ENCODE measurements around the gene TNFSF11. TPM values are rescaled to one million over a fixed set of nuclear protein-coding genes. Genes with fewer than 3 reads are reported as not detected.

Gene TNFSF11
- total and polyA plus RNA-seq, 9 donors: 0.04 to 0.22 TPM; not detected in 7

GRCh38 chr13:42607546-42607945 lies 33.6 kb downstream of the TNFSF11 start:
- no peaks in the 10 kb centered on the region for H3K9me3 ChIP-seq (replicated peaks; ENCODE audit: control insufficient read depth, low read depth, low read length)
- no CpG with 5 or more reads among the region's 2 CpGs for WGBS (ENCODE audit: insufficient coverage)
- no peaks in the 10 kb centered on the region for H3K36me3 ChIP-seq (ENCODE audit: control insufficient read depth, insufficient read depth, low read length)
- H3K27ac ChIP-seq (ENCODE audit: low read length): no peak overlapping the region
- H3K27me3 ChIP-seq (ENCODE audit: control insufficient read depth, insufficient read depth, low read length): no peaks in the 10 kb centered on the region
- H3K4me3 ChIP-seq (ENCODE audit: low read length): no peak overlapping the region
- H3K4me1 ChIP-seq (ENCODE audit: control insufficient read depth, insufficient read depth, low read length): no peaks in the 10 kb centered on the region
- no peak for DNase-seq

GRCh38 chr13:42610649-42611048 lies 36.7 kb downstream of the TNFSF11 start:
- WGBS (ENCODE audit: insufficient coverage): 100% methylated on average over 1 of the region's 2 CpGs
- no peak for DNase-seq

GRCh38 chr13:42611086-42611779 lies 37.3 kb downstream of the TNFSF11 start:
- Histone ChIP-seq H3K27ac (ENCODE audit: low read length) (no peak overlapping the region), H3K27me3 (ENCODE audit: control insufficient read depth, insufficient read depth, low read length) (no peaks in the 10 kb centered on the region), H3K4me3 (ENCODE audit: low read length) (no peak overlapping the region), H3K4me1 (ENCODE audit: control insufficient read depth, insufficient read depth, low read length) (no peaks in the 10 kb centered on the region), H3K36me3 (ENCODE audit: control insufficient read depth, insufficient read depth, low read length) (no peaks in the 10 kb centered on the region), H3K9me3 (replicated peaks; ENCODE audit: control insufficient read depth, low read depth, low read length) (no peaks in the 10 kb centered on the region)
- WGBS (ENCODE audit: insufficient coverage): no CpG with 5 or more reads among the region's 2 CpGs
- no peak for DNase-seq

More at GRCh38 chr13:42610649-42611048, 36.7 kb downstream of the TNFSF11 start:
- Histone ChIP-seq H3K36me3 (ENCODE audit: control insufficient read depth, insufficient read depth, low read length) (no peaks in the 10 kb centered on the region), H3K4me3 (ENCODE audit: low read length) (no peak overlapping the region), H3K27ac (ENCODE audit: low read length) (no peak overlapping the region), H3K27me3 (ENCODE audit: control insufficient read depth, insufficient read depth, low read length) (no peaks in the 10 kb centered on the region), H3K9me3 (replicated peaks; ENCODE audit: control insufficient read depth, low read depth, low read length) (no peaks in the 10 kb centered on the region), H3K4me1 (ENCODE audit: control insufficient read depth, insufficient read depth, low read length) (no peaks in the 10 kb centered on the region)

DNA sequence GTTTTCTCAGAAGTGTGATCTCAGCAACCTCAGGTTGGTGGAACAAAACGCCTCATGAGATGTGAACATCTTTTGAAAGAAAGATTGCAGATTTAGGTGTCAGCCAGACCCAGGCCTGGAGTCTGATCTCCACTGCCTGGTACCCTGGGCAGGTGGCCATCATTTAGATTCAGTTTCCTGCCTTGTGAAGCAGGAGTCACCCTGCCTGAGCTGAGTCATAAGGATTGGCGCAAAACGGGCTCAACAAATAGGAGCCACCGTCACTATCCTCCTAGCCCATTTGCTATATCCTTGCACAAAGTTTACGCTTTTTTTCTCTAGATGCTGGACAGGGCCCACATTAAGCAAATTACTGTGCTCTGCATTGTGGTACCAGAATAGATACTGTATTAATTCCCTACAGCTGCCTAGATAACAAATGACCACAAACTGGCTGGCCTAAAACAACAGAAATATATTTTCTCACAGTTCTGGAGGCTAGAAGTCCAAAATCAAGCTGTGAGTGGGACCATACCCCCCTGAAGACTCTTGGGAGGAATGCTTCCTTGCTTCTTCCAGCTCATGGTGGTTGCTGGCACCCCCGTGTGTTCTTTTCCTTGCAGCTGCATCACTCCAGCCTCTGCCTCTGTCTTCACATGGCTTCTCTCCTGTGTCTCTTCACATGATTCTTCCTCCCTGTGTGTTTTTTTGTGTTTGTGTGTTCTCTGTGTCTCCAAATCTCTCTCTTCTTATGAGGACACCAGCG lies 38.2 kb downstream of the TNFSF11 start:
- Histone ChIP-seq H3K4me1 (ENCODE audit: control insufficient read depth, insufficient read depth, low read length) (no peaks in the 10 kb centered on the region), H3K4me3 (ENCODE audit: low read length) (no peak overlapping the region), H3K27ac (ENCODE audit: low read length) (no peak overlapping the region), H3K9me3 (replicated peaks; ENCODE audit: control insufficient read depth, low read depth, low read length) (no peaks in the 10 kb centered on the region), H3K36me3 (ENCODE audit: control insufficient read depth, insufficient read depth, low read length) (no peaks in the 10 kb centered on the region), H3K27me3 (ENCODE audit: control insufficient read depth, insufficient read depth, low read length) (no peaks in the 10 kb centered on the region)
- DNase-seq: no peak
- 84% methylated on average over 3 of the region's 7 CpGs for WGBS (ENCODE audit: insufficient coverage)

DNA sequence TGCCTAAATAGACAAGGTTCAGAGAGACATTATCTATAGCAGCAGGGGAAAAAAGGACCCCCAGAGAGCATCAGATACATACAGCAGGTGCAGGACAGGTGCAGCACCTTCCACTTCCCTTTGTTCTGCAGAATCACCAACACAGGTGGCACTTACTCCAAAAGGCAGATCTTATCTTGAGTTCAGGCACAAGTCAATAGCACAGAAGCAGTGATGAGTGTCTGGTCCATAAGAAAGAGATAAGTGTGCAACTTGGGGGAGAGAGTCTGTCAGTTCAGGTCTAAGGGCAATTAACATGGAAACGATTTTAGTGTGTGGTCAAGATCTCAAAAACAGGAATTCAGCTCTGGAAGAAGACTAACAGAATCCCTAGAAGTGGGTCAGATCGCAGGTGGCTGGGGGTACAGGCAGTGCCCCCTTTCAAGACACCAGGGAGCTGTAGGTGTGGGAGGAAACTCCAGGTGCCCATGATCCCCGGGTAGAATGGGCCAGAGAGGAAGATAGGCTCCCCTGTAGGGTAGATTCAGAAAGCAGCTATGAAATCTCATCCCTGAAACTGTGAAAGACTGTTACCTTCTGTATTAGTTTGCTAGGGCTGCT lies 40.6 kb downstream of the TNFSF11 start:
- peaks cover 2% of the 10 kb centered on the region for H3K4me1 ChIP-seq (ENCODE audit: control insufficient read depth, insufficient read depth, low read length)
- WGBS (ENCODE audit: insufficient coverage): 78% methylated on average over 2 of the region's 3 CpGs
- no peak for DNase-seq

DNA sequence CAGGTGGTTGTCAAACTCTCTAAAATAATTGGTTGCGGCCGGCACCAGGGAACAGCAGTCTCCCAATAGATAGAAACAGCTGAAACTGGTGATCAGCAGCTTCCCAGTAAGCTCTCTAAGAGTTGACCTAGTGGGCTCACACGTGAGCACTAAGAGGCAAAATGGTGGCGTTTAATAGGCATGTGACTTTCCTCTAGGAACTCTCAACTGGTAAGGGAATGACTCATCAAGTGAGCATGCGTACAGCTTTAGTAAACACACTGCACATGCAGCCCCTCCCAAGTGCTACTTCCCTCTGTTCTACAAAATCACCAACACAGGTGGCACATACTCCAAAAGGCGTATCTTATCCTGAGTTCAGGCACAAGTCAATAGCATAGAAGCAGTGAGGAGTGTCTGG lies 41.7 kb downstream of the TNFSF11 start:
- Histone ChIP-seq H3K36me3 (ENCODE audit: control insufficient read depth, insufficient read depth, low read length) (no peaks in the 10 kb centered on the region), H3K4me3 (ENCODE audit: low read length) (no peak overlapping the region), H3K9me3 (replicated peaks; ENCODE audit: control insufficient read depth, low read depth, low read length) (no peaks in the 10 kb centered on the region), H3K4me1 (ENCODE audit: control insufficient read depth, insufficient read depth, low read length) (peaks cover 2% of the 10 kb centered on the region), H3K27me3 (ENCODE audit: control insufficient read depth, insufficient read depth, low read length) (no peaks in the 10 kb centered on the region), H3K27ac (ENCODE audit: low read length) (no peak overlapping the region)
- 91% methylated on average over 5 of the region's 6 CpGs for WGBS (ENCODE audit: insufficient coverage)
- no peak for DNase-seq

More for the DNA sequence above, 40.6 kb downstream of the TNFSF11 start:
- no peaks in the 10 kb centered on the region for H3K27me3 ChIP-seq (ENCODE audit: control insufficient read depth, insufficient read depth, low read length)
- no peaks in the 10 kb centered on the region for H3K9me3 ChIP-seq (replicated peaks; ENCODE audit: control insufficient read depth, low read depth, low read length)
- H3K36me3 ChIP-seq (ENCODE audit: control insufficient read depth, insufficient read depth, low read length): no peaks in the 10 kb centered on the region
- H3K4me3 ChIP-seq (ENCODE audit: low read length): no peak overlapping the region
- H3K27ac ChIP-seq (ENCODE audit: low read length): no peak overlapping the region

DNA sequence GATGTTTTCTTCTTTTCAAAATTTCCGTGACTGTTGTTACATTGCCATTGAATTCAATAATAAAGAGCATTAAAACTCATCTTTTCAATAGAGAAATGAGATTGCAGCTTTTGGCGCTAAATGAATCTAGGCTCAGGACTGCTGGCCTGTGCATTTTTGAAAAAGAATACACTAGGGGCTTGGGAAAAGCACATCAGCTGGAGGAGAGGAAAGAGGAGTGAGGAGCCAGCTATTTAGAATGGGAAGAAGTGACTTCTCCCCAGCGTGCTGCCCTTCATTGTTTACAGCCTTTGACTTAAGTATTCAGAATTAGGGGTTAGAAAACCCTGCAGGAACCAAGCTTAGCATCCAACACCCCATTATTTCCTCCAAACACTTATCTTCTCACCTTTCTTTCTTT lies 43.3 kb downstream of the TNFSF11 start:
- Histone ChIP-seq H3K9me3 (replicated peaks; ENCODE audit: control insufficient read depth, low read depth, low read length) (no peaks in the 10 kb centered on the region), H3K27ac (ENCODE audit: low read length) (no peak overlapping the region), H3K27me3 (ENCODE audit: control insufficient read depth, insufficient read depth, low read length) (no peaks in the 10 kb centered on the region), H3K4me1 (ENCODE audit: control insufficient read depth, insufficient read depth, low read length) (peaks cover 2% of the 10 kb centered on the region), H3K36me3 (ENCODE audit: control insufficient read depth, insufficient read depth, low read length) (no peaks in the 10 kb centered on the region), H3K4me3 (ENCODE audit: low read length) (no peak overlapping the region)
- WGBS (ENCODE audit: insufficient coverage): 43% methylated on average over 1 of the region's 3 CpGs
- peak; percentile 84 for DNase-seq

DNA sequence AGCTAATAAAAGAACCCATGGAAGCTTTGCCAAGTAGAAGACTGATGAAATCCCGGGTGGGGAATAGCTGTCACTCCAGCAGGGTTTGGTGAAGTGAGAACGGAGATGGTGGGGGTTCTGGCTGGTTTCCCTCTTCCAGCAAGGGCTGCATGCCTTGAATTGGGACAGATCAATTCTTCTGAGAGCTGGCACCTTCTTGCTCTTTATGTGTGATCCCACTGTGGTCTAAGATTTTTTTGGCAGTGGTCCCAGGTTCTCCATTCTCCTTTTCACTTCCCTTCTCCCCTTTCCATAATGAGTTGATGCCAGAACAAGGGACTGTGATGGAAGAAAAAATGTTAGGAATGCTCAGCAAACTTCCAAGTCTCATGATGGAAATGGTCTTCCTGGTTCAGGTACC lies 50.0 kb downstream of the TNFSF11 start:
- H3K4me1 ChIP-seq (ENCODE audit: control insufficient read depth, insufficient read depth, low read length): peaks cover 5% of the 10 kb centered on the region
- WGBS (ENCODE audit: insufficient coverage): 29% methylated on average over 2 of the region's 2 CpGs
- H3K9me3 ChIP-seq (replicated peaks; ENCODE audit: control insufficient read depth, low read depth, low read length): no peaks in the 10 kb centered on the region
- no peak overlapping the region for H3K27ac ChIP-seq (ENCODE audit: low read length)
- no peak overlapping the region for H3K4me3 ChIP-seq (ENCODE audit: low read length)
- no peaks in the 10 kb centered on the region for H3K27me3 ChIP-seq (ENCODE audit: control insufficient read depth, insufficient read depth, low read length)
- peak; percentile 11 for DNase-seq
- no peaks in the 10 kb centered on the region for H3K36me3 ChIP-seq (ENCODE audit: control insufficient read depth, insufficient read depth, low read length)

- H3K9me3 ChIP-seq (replicated peaks; ENCODE audit: control insufficient read depth, low read depth, low read length): no peaks in the 10 kb centered on the region
- no CpG with 5 or more reads among the region's 3 CpGs for WGBS (ENCODE audit: insufficient coverage)
Observed at GRCh38 chr13:42625611-42626010, 51.7 kb downstream of the TNFSF11 start.

DNA sequence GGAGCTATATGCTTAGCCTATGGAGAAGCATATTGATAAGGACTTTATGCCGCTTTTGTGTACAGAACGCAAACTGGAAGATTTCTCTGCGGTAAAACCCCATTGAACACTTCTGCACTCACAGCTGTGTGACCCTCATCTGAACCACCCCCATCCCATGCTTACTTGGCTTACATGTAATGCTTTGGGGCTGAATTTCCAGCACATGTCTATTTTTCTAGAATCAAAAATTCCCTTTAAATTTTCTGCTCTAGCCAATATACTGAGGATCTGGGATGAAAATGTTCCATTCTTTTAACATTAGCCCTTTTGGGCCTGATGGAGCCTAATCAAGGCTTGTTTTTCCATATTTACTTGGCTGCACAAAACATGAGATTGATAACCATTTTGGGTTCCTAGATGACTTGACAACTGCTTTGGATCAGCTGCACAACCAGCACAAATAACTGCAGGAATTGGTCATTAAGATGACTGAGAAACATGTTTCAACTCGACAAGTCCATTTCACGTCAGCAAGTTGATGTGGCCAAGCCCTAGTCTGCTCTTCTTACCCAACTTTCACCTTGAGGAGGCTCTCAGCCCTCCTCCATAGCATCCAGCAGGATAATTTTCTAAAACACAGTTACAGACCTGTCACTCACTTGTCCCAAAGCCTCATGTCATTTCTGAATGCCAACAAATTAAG lies 52.4 kb downstream of the TNFSF11 start:
- Histone ChIP-seq H3K4me1 (ENCODE audit: control insufficient read depth, insufficient read depth, low read length) (peaks cover 5% of the 10 kb centered on the region), H3K9me3 (replicated peaks; ENCODE audit: control insufficient read depth, low read depth, low read length) (no peaks in the 10 kb centered on the region), H3K36me3 (ENCODE audit: control insufficient read depth, insufficient read depth, low read length) (no peaks in the 10 kb centered on the region), H3K27ac (ENCODE audit: low read length) (peak overlapping the region; percentile 82), H3K4me3 (ENCODE audit: low read length) (no peak overlapping the region), H3K27me3 (ENCODE audit: control insufficient read depth, insufficient read depth, low read length) (no peaks in the 10 kb centered on the region)
- DNase-seq: peak; percentile 94
- WGBS (ENCODE audit: insufficient coverage): 37% methylated on average over 5 of the region's 5 CpGs

More at GRCh38 chr13:42625611-42626010, 51.7 kb downstream of the TNFSF11 start:
- Histone ChIP-seq H3K27ac (ENCODE audit: low read length) (peak overlapping the region; percentile 82), H3K36me3 (ENCODE audit: control insufficient read depth, insufficient read depth, low read length) (no peaks in the 10 kb centered on the region), H3K4me1 (ENCODE audit: control insufficient read depth, insufficient read depth, low read length) (peaks cover 5% of the 10 kb centered on the region), H3K27me3 (ENCODE audit: control insufficient read depth, insufficient read depth, low read length) (no peaks in the 10 kb centered on the region), H3K4me3 (ENCODE audit: low read length) (no peak overlapping the region)
- peak; percentile 91 for DNase-seq
